ENCODE measurements around the gene POLG.
"Not testable (repeated sequence)": the region's sequence is repeated elsewhere in the genome, so short reads cannot be mapped to it uniquely, and the experiment has no call there.

Gene POLG

DNA sequence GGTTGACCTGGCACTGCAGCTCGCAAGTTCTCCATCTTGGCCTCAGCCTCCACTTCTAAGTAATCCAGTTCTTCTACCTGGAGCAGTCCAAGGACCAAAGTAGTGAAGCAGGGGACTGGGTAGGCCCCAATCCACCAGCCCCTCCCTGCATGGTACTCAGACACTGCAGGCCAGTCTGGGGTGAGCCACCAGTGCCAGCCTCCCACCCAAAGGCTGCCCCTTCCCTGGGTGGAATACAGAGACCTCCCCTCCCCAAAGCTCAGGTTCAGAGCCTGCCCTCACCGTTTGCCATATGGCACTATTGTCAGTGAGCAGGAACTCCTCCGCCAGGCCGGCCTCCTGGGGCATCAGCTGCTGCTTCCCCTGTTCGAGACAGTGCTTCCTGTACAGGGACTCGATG lies 10.8 kb downstream of the POLG start:
- no peak for DNase-seq

DNA sequence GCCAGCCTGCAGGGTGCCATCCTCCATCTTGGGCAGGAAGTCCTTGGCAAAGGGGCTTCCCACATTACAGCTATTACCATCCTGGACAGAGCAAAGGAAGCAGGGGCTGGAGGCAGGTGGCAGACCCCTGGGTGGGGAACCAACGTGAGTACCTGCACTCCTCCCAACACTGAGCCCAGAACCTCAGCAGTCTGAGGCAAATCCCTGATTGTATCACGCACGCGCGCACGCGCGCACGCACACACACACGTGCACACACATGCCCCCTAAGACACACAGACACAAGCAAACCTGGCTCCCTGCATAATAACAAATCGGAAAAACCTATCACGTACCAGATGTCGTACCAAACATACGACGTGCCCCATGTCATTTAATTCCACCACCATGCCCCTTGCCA lies 11.8 kb downstream of the POLG start:
- DNase-seq, result no peak

DNA sequence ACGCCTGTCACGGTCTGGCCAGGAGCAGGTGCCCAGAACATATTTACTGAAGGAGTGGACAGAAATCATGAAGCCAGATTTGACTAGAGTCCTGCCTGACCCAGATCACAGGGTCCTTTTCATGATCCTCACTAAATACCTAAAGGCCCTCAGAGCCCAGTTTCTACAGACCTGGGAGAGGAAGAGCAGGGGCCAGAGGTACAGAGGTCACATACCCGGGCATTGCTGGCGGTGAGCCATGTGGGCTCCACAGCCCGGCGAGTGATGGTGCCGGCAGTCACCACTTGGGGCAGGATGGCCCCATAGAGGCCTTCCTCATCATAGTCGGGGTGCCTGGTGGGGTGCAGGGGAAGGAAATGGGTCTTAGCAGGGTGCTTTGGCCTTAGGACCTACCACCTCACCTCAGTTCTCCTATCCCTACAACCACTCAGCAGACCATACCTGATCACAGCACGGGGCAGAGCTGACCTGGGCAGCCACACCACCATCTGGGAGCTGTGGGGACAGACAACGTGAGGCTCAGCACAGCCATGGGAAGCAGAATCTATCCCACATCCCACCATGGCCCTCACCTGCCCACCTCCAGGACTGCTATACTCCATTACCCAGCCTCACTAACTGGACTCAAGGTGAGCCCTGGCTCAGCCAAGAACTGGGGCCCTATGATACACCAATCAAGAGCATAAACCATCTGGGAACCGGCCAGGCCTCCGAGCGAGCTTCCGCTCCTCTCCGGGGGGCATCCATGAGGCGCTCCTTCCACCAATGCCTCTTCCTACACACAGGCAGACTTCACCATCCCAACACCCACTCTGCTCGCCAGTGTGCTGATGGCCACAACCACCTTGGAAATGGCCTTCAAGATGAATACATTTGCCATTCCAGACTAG lies 12.9 kb downstream of the POLG start:
- DNase-seq, result no peak

DNA sequence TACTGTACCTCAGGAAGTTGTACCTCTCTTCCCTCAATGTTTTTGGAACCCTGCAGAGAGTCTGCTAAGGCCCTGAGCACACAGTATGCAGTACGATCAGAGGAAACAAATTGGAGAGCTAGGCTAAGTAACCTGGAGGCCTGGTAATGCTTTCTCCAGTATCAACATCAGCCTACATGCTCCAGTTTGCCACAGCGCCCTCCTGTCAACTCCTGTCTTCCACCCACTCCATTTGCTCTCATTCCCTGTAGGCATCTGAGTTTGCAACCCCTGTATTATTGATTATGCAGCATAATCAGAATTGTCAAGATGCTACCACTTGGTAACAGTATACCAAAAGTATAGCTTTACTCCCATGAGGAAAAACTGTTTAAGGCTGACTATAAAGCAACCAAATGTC lies 14.4 kb downstream of the POLG start:
- DNase-seq, result no peak

DNA sequence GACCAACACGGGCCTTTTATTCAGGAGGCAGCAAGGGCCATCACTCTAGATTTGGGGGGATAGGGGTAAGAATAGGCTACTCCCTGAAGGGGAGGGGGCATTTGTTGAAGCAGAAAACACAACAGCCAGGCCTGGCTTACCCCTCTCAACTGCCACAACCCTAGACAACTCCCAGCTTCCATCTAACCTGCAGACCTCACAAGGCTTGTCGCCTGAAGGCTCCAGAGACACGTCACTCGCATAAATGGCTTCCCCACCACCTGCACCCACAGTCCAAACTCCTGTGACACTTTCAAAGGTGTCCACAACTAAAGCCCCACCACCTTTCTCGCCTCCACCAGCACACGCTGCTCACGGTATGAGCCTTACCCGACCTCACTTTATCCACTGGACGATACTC lies 14.9 kb downstream of the POLG start:
- no peak for DNase-seq

DNA sequence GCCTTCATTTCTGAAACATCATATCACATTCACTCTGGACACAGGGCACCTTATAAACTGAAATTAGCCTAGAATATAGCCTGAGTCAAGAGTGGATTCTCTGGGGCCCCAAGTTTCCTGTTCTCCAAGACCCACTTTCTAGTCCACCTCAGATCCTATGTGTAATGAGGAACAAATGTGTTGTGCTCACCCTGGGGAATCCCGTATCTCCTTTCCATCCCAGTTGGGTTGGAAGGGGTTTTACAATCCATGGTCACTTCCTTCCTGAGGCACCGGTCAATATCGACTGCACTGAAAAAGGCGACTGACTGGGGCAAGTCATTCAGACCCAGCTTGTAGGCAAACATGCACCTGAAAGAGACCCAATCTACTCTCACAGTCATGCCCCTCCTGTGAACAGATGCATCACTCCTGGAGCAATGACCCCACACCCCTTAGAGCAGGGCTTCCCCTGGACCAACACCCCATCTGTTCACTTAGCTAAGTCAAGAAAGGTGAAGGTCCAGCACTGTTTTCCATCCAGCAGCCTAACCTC lies 17.4 kb downstream of the POLG start:
- no peak for DNase-seq

DNA sequence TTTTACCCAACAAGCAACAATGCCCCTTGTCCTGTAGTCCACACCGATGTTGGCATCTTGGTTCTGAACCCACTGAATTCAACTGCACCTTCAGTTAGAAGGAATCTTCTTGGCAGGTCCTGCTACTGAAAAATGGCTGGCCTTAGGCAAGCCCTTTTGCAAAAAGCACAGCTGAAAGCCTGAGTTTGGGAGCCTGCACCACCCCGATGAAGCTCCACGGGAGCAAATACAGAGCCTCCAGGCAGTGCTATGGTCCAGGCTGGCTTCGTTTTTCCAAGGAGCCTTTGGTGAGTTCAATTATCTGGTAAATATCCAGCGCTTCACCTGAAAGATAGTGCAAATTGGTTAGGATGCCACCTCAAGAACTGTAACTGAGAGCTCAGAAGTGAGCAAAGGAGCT lies 18.1 kb downstream of the POLG start:
- no peak for DNase-seq

DNA sequence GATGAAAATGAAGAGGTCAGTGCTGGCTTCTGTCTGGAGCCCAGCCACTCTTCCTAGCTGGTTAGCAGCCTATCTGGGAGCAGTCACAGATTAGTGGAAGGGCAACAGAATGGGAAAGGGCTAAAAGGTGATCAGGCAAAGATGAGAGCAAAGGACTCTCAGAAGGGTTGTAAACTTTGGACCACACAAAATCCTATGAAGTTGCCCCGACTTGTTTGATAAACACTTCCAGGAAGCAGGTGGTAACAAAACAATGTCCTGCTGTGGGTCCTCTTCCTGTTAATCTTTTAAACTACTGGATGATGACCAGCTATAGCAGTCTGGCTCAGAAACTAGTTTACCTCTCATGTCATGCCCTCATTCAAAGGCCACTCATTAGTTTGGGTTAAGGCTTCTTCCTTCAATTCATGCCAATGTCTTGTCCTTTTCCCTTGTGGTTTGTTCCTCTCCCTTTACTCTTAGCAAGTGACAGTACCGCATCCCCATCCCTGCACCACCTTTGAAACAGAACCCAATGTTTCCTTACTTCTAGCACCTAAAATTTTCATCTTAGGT lies 19.2 kb downstream of the POLG start:
- DNase-seq, result no peak

DNA sequence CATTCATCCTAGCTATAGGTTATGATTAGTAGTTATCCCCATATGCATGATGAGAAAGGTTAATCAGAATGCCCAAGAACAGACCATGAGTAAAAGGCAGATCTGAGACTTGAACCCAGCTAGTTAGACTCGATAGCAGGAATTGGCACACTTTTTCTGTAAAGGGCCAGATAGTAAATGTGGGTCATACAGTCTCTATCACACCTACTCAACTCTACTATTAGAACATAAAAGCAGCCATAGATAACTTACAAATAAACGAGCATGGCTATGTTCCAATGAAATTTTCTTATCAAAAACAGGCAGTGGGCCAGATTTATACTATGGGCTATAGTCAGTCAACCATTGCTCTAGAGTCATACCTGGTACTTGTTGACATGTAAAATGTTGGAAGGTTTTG lies 24.6 kb downstream of the POLG start:
- DNase-seq, result no peak

DNA sequence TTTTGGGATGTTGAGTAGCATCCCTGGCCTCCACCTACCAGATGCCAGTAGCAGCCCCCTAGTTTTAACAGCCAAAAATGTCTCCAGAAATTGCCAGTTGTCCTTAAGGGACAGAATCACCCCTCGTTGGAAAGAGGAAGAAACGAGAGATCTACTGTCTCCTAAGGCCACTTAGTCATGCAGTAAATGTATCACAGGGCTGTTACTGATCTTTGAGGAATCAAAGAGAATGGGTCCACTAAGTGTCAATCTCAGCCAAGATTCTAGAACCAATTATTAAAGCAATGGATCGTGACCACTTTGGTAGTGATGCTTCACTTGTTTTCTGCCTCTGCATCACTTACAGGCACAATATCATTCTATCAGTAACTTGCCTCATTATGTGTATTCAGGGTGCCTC lies 26.4 kb downstream of the POLG start:
- no peak for DNase-seq

DNA sequence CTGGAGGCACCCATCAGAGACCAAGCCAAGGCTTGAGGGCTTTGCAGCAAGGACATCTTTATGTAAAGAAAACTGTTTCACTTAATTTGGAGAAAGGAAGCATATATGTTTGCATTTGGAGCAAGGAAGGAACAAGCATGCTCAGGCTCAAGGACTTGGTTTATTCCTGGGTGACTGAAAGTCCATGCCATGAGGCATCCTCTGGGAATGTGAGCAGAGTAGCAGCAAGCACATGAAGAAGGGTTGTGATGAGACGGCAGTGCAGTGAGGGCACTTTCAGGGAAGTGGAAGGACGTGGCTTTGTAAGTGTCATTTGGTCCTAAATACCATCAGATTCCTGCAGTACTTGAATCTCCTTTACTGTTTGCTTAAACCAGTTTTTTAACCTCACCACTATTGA lies 26.8 kb downstream of the POLG start:
- no peak for DNase-seq

DNA sequence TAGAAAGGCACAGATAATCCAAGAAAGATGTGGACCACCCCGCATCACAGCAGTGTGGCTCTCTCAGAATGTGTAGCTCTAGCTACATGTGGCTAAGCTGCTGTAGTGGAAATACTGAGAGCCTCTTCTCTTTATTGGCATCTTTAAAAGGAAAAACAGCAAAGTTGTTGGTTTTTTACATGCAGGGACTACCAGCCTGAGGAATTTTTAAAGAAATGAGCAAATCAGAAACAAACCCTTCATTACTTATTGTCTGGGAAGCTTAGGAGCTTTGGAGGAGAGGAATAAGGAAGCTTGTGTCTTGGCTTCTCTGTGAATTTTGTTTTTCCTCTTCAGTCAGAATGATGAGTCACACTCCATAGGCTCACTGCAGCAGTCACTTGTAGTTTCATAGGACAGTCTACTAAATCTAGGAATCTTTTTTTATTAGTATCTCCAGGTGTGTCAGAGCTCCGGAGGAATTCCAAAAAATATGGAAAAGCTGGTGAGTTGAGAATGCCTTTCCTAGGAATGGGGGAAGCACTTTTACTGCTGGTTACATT lies 27.5 kb downstream of the POLG start:
- no peak for DNase-seq

DNA sequence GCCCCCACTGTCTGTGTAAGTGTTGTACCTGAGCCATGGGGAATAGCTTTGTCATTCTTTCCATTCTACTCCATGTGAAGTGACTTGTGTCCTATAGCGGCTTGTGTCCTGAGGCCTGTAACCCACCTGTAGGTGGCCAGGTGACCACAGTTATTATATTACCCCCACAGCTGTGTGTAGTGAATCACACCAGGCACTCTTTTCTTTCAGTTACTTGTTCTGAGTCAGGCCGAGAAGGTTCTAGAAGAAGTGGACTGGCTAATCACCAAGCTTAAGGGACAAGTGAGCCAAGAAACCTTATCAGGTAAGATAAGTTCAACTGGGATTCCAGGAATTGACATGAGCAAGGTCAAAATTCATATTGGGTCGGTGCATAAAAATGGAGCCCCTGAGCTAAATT lies 29.2 kb downstream of the POLG start:
- no peak for DNase-seq

DNA sequence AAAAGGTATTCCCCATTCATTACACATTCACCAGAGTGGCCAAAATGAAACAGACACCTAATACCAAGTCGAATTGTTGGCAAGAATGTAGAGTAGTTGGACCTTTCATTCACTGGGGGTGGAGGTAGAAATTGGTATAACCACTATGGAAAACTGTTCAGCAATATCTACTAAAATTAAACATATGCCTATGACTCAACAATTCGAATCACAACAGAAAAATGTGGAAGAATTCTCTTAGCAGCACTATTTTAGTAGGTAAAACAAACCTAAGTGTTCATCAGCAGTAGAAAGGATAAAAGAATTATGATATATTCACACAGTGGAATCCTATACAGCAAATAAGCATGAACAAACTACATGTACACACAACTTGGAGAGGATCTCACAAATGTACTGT lies 30.6 kb downstream of the POLG start:
- DNase-seq, result no peak

DNA sequence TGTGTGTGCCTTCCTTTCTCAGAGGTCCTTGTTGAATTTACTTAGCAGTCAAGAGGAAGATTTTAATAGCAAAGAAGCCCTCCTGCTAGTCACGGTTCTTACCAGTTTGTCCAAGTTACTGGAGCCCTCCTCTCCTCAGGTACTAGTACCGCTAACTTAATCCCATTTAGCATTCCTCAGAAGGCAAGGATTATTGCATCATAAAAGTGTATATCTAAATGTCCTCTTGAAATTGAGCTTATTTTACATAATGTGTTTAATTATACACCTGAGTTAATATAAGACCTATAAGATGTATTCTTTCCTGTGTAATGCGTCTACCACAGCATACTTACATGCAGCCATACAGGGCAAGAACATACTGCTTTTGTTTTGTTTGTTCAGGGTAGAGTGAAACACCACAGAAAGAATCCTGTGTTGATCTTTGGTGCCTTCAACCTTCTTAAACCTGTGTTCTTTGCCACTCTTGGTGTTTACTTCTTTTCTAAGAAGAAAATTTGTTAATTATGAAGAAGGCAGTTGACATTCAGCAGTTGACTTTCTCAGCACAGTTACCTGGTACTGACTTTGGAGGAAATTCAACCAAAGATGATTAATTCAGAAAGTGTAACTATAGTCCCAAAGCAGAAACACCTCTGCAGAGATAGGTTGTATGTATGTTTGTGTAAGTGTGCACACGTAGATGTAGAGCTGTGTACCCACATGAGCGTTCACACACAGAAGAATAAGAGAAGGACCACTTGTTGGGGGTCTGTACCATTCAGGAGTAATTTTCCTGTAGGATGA lies 33.1 kb downstream of the POLG start:
- no peak for DNase-seq

DNA sequence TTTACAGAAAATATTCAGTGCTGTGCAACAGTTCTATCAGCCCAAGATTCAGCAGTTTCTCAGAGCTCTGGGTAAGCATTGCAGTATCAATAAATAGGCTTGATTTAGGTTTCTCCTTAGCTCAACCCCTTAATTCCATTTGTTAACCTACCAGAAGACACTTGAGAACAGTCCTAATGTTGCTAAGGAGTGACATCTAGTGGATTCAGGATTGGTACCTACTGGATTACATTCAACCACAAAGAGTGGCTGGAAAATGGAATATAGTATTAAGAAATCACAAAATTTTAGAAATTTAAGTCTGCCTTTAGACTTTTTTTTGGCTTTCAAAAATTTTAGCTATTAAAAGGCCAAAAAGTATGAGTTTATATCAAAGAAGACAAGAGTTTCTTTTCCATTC lies 34.7 kb downstream of the POLG start:
- no peak for DNase-seq

DNA sequence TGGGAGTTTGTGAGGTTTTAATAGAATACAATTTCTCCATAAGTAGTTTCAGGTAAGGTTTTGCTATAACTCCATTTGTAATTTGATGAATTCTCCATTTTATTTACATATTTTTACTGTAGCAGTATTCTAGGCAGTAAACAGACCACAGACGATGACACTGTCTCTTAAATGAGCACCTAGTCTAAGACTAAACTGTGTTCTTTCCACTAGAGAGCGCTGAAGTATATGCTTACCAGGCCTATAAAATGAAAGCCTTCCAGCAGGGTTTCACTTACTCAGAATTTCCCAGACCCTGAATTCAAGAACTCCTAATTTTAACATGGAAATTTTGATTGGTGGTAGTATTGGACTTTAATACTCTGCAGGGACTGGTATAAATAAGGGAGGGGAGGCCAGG lies 41.6 kb downstream of the POLG start:
- DNase-seq, result no peak

DNA sequence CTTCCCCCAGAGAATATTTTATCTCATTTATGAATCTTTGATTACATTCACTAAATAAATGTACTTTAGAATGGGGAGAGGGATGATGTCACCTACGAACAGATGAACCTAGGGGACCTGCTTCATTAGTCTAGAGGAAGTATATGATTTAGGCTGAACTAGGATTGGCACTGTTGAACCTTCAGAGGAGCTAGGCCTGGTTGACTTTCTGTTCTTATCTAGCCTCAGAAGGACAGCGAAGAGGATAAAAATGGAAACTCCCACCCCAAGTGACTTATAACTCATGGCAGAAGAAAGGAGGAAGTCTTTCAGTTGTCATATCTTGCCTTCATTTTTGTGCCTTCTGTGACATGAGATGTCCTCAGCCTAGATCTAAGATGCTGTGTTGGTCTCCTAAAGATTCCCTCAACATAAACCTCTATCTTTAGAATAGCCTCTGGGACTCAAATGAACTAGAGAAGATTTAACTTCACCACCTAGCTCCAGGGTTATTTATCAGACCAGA lies 42.6 kb downstream of the POLG start:
- DNase-seq, result no peak

DNA sequence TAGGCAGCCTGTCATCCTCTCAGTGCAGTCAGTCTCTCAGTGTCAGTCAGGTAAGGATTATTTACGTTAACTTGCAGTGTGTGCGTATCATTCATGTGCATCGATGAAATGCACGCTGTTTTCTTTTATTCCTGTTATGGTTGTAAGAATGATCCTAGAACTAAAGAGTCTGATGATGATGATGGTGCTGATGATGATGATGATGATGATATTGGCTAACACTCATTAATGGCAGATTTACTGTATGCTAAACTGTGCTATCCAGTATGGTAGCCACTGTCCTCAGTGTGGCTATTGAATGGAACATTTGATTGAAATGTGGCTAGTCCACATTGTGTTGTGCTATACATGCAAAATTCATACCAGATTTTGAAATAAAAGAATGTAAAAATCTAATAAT lies 51.4 kb downstream of the POLG start:
- DNase-seq, result no peak

DNA sequence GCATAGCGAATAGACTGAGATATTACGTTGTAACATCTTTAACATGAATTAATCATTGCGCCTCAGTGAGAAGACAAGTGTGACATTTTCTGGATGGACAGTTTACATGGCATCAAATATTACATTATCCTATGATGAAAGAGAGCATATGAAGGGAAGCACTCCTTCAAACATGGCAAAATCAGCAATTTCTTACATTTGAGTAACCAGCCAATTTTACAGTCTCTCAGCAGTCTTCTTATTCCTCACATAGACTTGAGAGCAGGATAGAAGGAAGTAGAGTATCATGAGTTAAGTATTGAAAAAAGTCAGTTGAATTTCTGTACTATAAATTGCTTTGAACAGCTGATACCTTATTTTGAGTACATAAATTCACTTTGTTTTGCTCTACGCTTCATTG lies 52.0 kb downstream of the POLG start:
- DNase-seq, result no peak

DNA sequence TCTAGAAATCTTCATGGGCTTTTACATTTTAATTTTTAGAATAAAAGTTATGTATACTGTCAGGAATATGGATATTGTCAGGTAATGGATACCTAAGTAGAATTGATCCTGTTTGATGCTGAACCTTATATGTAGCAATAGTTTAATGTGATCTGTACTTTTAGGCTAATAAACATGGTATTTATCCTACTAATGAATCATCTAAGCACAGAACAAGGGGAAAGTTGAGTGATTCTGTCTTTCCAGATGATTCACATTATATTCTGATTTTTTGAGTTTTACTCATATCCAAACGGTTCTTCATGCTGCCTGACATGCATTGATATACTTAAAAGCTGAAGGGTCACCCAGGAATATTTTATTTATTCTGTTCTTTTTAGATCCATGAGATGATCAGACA lies 56.3 kb downstream of the POLG start:
- no peak for DNase-seq

DNA sequence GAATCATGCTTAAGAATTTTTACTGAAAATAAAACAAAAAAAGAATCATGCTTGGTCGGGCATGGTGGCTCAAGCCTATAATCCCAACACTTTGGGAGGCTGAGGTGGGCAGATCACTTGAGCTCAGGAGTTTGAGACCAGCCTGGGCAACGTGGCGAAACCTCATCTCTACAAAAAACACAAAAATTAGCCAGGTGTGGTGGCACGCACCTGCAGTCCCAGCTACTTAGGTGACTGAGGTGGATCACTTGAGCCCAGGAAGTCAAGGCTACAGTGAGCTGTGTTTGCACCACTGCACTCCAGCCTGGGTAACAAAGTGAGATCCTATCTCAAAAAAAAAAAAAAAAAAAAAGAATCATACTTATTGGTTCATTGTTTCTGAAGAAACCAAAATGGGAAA lies 57.3 kb downstream of the POLG start:
- not testable (repeated sequence) for DNase-seq
